A549 treated with AZD9567 at 1 μM for 4 hours (cell line): ENCODE data around the gene AARS1. TPM values are rescaled to one million over a fixed set of nuclear protein-coding genes. Genes with fewer than 3 reads are reported as not detected.

Source experiments
- total RNA-seq: library from RNA; stranded (reverse); fragments of 200-300 nt; extraction: Qiagen RNA extraction; gene quantifications from 5 replicates; pipeline ENCODE4 v1.2.3, GENCODE V29; 2022; ENCODE audit not compliant: insufficient read depth

Gene AARS1
- 80.4 to 97.5 TPM (median 88.9 TPM) in 5 replicates for total RNA-seq

DNA sequence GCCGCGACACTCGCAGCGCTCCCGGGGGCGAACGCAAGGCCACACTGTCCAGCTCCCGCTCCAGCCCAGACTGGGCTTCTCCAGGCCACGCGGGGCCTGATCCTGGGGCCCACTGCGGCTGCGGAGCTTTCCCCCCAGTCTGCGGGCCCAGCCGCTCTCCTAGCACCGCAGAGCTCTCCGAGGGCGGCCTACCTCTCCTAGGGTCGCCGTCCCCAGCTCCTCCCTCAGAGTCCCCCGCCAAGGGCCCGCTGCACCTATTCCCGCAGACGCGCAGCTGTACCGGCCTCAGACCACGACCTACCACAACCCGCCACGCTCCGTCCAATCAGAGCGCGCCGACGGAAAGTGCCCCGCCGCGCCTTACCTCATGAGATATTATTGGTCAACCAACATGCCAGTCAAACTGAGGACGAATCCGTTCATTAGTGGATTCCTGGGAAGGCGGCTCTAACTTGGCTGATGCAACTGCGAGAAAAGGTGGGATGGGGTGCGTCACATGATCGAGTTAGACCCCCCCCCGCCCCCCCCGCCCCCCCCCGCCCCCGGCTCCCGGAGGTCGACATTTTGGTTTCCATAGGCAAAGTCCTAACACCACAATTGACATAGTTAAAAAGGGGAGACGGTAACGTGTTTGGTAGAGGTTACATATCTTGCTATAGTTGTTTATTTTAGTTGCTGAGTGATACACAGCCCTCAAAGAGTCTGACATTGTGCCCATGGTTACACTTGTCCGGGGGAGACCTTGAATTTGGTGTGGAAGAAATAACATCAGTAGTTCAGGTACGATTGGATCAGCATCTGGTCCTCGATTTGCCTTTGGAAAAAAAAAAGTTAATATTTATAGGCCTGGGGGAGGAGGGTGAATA lies at the start of gene AARS1:
Gene AARS1, minus strand, starts transcription at position 278 of the 866 bp plus-strand sequence. CDS start 6,743 bp downstream, outside the sequence.

DNA sequence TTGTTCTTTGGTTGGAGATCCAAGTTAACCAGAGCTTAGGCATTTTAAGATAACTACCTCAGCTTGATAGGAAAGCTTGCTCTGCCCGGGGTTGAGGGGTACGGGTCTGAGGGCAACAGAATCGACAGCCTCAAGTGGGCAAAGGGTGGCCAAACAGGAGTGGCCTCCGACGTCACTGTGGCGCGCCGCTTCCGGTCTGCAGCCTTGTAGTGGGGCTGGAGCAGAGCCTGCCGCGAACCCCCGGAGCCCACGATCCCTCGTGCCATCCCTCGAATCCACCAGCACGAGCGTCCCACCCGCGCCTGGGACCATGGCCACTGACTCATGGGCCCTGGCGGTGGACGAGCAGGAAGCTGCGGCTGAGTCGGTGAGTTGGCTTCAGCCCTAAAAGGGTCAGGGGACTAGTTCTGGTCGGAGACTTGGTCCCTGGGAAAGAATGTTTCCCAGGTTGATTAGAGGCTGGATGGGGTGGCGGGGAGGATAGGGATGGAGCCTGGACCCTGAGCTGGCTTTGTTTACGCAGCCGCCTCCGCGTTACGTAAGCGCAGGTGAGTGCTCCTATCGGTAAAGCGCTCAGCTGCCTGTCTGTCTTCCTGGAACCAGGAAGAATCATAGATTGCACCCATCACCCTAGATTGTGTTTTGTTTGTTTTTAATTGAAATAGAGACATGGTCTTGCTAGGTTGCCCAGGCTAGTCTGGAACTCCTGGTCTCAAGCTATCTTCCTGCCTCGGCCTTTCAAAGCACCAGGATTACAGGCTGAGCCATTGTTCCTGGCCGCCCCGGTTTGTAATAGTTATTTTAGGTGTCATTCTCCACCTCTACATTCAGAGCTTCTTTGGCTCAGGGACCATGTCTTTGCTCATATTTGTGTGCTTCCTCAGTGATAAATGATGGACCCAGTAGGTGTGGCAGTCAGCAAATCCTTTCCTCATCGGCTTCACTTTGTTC lies 10.0 kb upstream of the AARS1 start, which contains the start of gene DDX19B:
Gene DDX19B, plus strand, starts transcription at position 199 of the 951 bp plus-strand sequence. Its CDS starts 112 bp downstream, at position 311.

DNA sequence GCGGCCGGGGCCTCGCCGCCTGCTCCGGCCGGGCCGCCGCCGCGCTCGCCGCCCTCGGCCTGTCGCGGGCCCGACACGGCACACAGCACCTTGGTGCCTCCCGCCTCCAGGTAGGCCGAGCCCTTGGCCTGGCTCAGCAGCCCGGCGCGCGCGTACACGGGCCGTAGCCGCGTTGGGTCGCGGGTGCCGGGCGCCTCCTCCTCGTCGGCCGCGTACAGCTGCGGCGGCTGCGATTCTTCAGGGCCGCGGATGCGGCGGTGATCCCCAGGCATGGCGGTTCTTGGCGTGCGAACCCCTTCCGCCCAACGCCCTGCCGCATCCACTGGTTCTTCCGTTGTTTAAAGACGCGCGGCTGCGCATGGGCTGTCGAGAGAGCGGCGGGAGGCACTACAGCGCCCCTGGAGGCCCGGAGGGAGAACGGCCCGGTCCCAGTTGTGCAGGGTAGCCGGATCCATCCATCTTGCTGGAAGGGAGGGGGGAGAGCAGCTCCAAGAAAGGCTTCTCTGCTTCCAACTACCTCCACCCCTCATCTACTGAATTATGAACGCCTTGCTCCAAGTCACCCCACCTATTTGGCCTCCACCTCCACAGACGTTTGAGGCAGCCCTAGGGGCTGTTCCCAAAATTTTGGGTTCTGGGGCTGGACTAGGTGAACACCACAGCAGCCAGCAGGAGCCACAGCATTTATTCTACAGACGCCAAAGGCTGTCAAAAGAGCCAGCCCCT lies 37.5 kb downstream of the AARS1 start, which contains the start of gene EXOSC6:
Gene EXOSC6, minus strand, starts transcription at position 312 of the 726 bp plus-strand sequence. Its CDS starts 40 bp downstream, at position 272.

Other genes starting within 250 kb of the AARS1 start
- 15.7 to 17.1 TPM (median 17.0 TPM) in 5 replicates for gene PDPR, start 175.2 kb downstream of the AARS1 start, total RNA-seq
- 0.06 to 0.15 TPM in 2 of 5 replicates, not detected in the others for gene CLEC18C, start 115.7 kb downstream of the AARS1 start, total RNA-seq
- 15.8 to 16.7 TPM (median 16.4 TPM) in 5 replicates for gene EXOSC6, start 37.6 kb downstream of the AARS1 start, total RNA-seq
- gene DDX19B, start 9.7 kb upstream of the AARS1 start, total RNA-seq = 27.5 to 45.5 TPM (median 31.5 TPM) in 5 replicates
- gene DDX19A, start 57.4 kb upstream of the AARS1 start, total RNA-seq = 39.8 to 45.3 TPM (median 41.5 TPM) in 5 replicates
- gene ST3GAL2, start 149.6 kb upstream of the AARS1 start, total RNA-seq = 16.4 to 31.5 TPM (median 20.0 TPM) in 5 replicates
- 4.2 to 6.1 TPM (median 5.0 TPM) in 5 replicates for gene FCSK, start 165.1 kb upstream of the AARS1 start, total RNA-seq
- gene COG4, start 234.0 kb upstream of the AARS1 start, total RNA-seq = 26.2 to 34.6 TPM (median 30.6 TPM) in 5 replicates
- 102 to 196 TPM (median 176 TPM) in 5 replicates for gene SF3B3, start 234.3 kb upstream of the AARS1 start, total RNA-seq